ENCODE results near the gene CRTAP. TPM values are rescaled to one million over a fixed set of nuclear protein-coding genes. Genes with fewer than 3 reads are reported as not detected.

CRTAP gene
- total and polyA plus RNA-seq, 2 experiments from 2014 or later = 71.9 to 210 TPM

DNA sequence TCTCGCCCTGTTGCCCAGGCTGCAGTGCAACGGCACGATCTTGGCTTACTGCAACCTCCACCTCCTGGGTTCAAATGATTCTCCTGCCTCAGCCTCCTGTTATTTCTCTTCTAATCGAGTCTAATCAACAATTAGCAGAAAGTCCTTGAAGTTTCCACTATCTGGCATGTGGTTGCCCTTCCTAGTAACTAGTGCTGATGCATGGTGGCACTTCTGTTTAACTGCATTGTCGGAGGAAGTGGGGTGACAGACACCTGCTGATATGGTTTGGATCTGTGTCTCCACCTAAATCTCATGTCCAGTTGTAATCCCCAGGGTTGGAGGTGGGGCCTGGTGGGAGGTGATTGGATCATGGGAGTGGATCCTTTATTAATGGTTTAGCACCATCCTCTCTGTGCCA lies 9.2 kb downstream of the CRTAP start:
- H3K9me2 ChIP-seq (ENCODE audit: insufficient read depth) = no peaks in the 10 kb centered on the region
- peaks cover 17% of the 10 kb centered on the region; the same call in 1 of the 2 replicates for H3K36me3 ChIP-seq (ENCODE audit: insufficient read depth)
- Mint-ChIP-seq H3K36me3 (ENCODE audit: low read depth) (peaks cover 27% of the 10 kb centered on the region), H3K27ac (no peak overlapping the region), H3K27me3 (ENCODE audit: insufficient read depth, low read depth, poor library complexity) (peaks cover 2% of the 10 kb centered on the region), H3K9me3 (no peaks in the 10 kb centered on the region), H3K4me1 (no peaks in the 10 kb centered on the region), H3K4me3 (no peak overlapping the region)
- H4K20me1 ChIP-seq (replicated peaks; ENCODE audit: insufficient read depth) = no peaks in the 10 kb centered on the region
- H3K4me1 ChIP-seq (ENCODE audit: insufficient read depth) = no peaks in the 10 kb centered on the region
- no peaks in the 10 kb centered on the region for H3K27me3 ChIP-seq (ENCODE audit: insufficient read depth)
- no peak overlapping the region for H3K27ac ChIP-seq (ENCODE audit: low read depth)
- H2AFZ ChIP-seq = no peak overlapping the region
- H3K4me3 ChIP-seq = no peak overlapping the region
- no peaks in the 10 kb centered on the region for H3F3A ChIP-seq (replicated peaks; ENCODE audit: low read depth)
- DNase-seq (ENCODE audit: low spot score) (no peak), ATAC-seq (no peak)
- no peak for TF ChIP-seq NANOG (IDR thresholded peaks at IDR 0.05; ENCODE audit: borderline replicate concordance)
- TF ChIP-seq, protein P1, sequence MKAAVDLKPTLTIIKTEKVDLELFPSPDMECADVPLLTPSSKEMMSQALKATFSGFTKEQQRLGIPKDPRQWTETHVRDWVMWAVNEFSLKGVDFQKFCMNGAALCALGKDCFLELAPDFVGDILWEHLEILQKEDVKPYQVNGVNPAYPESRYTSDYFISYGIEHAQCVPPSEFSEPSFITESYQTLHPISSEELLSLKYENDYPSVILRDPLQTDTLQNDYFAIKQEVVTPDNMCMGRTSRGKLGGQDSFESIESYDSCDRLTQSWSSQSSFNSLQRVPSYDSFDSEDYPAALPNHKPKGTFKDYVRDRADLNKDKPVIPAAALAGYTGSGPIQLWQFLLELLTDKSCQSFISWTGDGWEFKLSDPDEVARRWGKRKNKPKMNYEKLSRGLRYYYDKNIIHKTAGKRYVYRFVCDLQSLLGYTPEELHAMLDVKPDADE (IDR thresholded peaks at IDR 0.05) = no peak
- no peak for TF ChIP-seq JUNB (IDR thresholded peaks at IDR 0.05; ENCODE audit: unreplicated experiment)
- no peak for TF ChIP-seq ZNF114 (CRISPR knock-in tag; IDR thresholded peaks at IDR 0.05)
- no peak for TF ChIP-seq STAT1 (IDR thresholded peaks at IDR 0.05; ENCODE audit: unreplicated experiment)
- TF ChIP-seq CREB1 (CRISPR knock-in tag; IDR thresholded peaks at IDR 0.05; ENCODE audit: low read depth) = no peak
- TF ChIP-seq, protein P2, sequence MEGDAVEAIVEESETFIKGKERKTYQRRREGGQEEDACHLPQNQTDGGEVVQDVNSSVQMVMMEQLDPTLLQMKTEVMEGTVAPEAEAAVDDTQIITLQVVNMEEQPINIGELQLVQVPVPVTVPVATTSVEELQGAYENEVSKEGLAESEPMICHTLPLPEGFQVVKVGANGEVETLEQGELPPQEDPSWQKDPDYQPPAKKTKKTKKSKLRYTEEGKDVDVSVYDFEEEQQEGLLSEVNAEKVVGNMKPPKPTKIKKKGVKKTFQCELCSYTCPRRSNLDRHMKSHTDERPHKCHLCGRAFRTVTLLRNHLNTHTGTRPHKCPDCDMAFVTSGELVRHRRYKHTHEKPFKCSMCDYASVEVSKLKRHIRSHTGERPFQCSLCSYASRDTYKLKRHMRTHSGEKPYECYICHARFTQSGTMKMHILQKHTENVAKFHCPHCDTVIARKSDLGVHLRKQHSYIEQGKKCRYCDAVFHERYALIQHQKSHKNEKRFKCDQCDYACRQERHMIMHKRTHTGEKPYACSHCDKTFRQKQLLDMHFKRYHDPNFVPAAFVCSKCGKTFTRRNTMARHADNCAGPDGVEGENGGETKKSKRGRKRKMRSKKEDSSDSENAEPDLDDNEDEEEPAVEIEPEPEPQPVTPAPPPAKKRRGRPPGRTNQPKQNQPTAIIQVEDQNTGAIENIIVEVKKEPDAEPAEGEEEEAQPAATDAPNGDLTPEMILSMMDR (conservative IDR thresholded peaks at IDR 0.05; ENCODE audit: low read depth in 2 of 2) = no peak
- no peak for TF ChIP-seq ZNF331 (CRISPR knock-in tag; IDR thresholded peaks at IDR 0.05; ENCODE audit: low read depth)
- TF ChIP-seq POLR2AphosphoS5 (IDR thresholded peaks at IDR 0.05; ENCODE audit: low read depth) = no peak
- no peak for TF ChIP-seq EZH2 (IDR thresholded peaks at IDR 0.05; ENCODE audit: low read depth, unreplicated experiment)
- no peak for TF ChIP-seq EZH2phosphoT487 (IDR thresholded peaks at IDR 0.05; ENCODE audit: unreplicated experiment)
- TF ChIP-seq, protein P3, sequence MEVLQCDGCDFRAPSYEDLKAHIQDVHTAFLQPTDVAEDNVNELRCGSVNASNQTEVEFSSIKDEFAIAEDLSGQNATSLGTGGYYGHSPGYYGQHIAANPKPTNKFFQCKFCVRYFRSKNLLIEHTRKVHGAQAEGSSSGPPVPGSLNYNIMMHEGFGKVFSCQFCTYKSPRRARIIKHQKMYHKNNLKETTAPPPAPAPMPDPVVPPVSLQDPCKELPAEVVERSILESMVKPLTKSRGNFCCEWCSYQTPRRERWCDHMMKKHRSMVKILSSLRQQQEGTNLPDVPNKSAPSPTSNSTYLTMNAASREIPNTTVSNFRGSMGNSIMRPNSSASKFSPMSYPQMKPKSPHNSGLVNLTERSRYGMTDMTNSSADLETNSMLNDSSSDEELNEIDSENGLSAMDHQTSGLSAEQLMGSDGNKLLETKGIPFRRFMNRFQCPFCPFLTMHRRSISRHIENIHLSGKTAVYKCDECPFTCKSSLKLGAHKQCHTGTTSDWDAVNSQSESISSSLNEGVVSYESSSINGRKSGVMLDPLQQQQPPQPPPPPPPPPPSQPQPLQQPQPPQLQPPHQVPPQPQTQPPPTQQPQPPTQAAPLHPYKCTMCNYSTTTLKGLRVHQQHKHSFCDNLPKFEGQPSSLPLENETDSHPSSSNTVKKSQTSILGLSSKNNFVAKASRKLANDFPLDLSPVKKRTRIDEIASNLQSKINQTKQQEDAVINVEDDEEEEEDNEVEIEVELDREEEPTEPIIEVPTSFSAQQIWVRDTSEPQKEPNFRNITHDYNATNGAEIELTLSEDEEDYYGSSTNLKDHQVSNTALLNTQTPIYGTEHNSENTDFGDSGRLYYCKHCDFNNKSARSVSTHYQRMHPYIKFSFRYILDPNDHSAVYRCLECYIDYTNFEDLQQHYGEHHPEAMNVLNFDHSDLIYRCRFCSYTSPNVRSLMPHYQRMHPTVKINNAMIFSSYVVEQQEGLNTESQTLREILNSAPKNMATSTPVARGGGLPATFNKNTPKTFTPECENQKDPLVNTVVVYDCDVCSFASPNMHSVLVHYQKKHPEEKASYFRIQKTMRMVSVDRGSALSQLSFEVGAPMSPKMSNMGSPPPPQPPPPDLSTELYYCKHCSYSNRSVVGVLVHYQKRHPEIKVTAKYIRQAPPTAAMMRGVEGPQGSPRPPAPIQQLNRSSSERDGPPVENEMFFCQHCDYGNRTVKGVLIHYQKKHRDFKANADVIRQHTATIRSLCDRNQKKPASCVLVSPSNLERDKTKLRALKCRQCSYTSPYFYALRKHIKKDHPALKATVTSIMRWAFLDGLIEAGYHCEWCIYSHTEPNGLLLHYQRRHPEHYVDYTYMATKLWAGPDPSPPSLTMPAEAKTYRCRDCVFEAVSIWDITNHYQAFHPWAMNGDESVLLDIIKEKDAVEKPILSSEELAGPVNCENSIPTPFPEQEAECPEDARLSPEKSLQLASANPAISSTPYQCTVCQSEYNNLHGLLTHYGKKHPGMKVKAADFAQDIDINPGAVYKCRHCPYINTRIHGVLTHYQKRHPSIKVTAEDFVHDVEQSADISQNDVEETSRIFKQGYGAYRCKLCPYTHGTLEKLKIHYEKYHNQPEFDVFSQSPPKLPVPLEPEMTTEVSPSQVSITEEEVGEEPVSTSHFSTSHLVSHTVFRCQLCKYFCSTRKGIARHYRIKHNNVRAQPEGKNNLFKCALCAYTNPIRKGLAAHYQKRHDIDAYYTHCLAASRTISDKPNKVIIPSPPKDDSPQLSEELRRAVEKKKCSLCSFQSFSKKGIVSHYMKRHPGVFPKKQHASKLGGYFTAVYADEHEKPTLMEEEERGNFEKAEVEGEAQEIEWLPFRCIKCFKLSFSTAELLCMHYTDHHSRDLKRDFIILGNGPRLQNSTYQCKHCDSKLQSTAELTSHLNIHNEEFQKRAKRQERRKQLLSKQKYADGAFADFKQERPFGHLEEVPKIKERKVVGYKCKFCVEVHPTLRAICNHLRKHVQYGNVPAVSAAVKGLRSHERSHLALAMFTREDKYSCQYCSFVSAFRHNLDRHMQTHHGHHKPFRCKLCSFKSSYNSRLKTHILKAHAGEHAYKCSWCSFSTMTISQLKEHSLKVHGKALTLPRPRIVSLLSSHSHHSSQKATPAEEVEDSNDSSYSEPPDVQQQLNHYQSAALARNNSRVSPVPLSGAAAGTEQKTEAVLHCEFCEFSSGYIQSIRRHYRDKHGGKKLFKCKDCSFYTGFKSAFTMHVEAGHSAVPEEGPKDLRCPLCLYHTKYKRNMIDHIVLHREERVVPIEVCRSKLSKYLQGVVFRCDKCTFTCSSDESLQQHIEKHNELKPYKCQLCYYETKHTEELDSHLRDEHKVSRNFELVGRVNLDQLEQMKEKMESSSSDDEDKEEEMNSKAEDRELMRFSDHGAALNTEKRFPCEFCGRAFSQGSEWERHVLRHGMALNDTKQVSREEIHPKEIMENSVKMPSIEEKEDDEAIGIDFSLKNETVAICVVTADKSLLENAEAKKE (CRISPR knock-in tag; IDR thresholded peaks at IDR 0.05) = no peak
- TF ChIP-seq, protein P4, sequence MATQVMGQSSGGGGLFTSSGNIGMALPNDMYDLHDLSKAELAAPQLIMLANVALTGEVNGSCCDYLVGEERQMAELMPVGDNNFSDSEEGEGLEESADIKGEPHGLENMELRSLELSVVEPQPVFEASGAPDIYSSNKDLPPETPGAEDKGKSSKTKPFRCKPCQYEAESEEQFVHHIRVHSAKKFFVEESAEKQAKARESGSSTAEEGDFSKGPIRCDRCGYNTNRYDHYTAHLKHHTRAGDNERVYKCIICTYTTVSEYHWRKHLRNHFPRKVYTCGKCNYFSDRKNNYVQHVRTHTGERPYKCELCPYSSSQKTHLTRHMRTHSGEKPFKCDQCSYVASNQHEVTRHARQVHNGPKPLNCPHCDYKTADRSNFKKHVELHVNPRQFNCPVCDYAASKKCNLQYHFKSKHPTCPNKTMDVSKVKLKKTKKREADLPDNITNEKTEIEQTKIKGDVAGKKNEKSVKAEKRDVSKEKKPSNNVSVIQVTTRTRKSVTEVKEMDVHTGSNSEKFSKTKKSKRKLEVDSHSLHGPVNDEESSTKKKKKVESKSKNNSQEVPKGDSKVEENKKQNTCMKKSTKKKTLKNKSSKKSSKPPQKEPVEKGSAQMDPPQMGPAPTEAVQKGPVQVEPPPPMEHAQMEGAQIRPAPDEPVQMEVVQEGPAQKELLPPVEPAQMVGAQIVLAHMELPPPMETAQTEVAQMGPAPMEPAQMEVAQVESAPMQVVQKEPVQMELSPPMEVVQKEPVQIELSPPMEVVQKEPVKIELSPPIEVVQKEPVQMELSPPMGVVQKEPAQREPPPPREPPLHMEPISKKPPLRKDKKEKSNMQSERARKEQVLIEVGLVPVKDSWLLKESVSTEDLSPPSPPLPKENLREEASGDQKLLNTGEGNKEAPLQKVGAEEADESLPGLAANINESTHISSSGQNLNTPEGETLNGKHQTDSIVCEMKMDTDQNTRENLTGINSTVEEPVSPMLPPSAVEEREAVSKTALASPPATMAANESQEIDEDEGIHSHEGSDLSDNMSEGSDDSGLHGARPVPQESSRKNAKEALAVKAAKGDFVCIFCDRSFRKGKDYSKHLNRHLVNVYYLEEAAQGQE (IDR thresholded peaks at IDR 0.05; ENCODE audit: unreplicated experiment) = no peak
- H3K79me2 ChIP-seq (replicated peaks; ENCODE audit: insufficient read depth) = 0 out of 2 replicates have a peak, but pooled peaks cover under 1% of the 10 kb centered on the region
- H3K4me2 ChIP-seq = no peak overlapping the region
